Body of pancreas (tissue), 4 donors: Measurements from ENCODE around the gene MED26.

Source experiments
- CTCF ChIP-seq, 7 experiments: fragments of 450-650 bp in 4 of 7; fragments of 200-600 bp in 3 of 7; sonication (generic) in 3 of 7; IDR thresholded peaks; one replicate each; pipeline ENCODE4 v1.5.1; 2016 to 2019; ENCODE audit warnings: antibody characterized with exemption in 7 of 7
- POLR2A ChIP-seq, 3 donors: fragments of 450-650 bp; IDR thresholded peaks; one replicate each; pipeline ENCODE4 v1.6.1; 2016; ENCODE audit warnings: antibody characterized with exemption in 3 of 3, mild to moderate bottlenecking in 2 of 3

GRCh38 chr19:16659832-16660708 is 32.1 kb upstream of the MED26 start, which contains the start of gene SMIM7:
- TF ChIP-seq CTCF (IDR thresholded peaks at IDR 0.05) (peak in 2 of 7 experiments; percentile 39 to 47), POLR2A (IDR thresholded peaks at IDR 0.05) (peak; percentile 31 to 94 (median 81))
